Aorta (tissue), 5 donors: ENCODE measurements around the gene CLCN3. TPM values are rescaled to one million over a fixed set of nuclear protein-coding genes. Genes with fewer than 3 reads are reported as not detected.
A peak's percentile ranks its signal among the peaks of the same experiment; 100 is the strongest.
"Not testable (repeated sequence)": the region's sequence is repeated elsewhere in the genome, so short reads cannot be mapped to it uniquely, and the experiment has no call there.

ENCODE experiments used
- ATAC-seq: fragments of 200-7000 bp; cut with Tn5 transposase; one replicate; pipeline ENCODE4 v1.9.1; 2022; ENCODE audit warnings: moderate library complexity; ENCODE audit not compliant: low FRiP score
- DNase-seq, 2 donors: peaks; one replicate each; pipeline ENCODE4 v3.0.0-alpha.2; 2020
- H3K27ac ChIP-seq, 2 donors: one replicate each; pipeline ENCODE4 v1.5.1; 2013; ENCODE audit warnings: low read length in 2 of 2, mild to moderate bottlenecking in 2 of 2, moderate library complexity in 2 of 2, control low read depth in 1 of 2, inconsistent platforms in 1 of 2, low read depth in 1 of 2
- H3K27me3 ChIP-seq, 2 donors: one replicate each; pipeline ENCODE4 v1.6.1; 2013; ENCODE audit warnings: control low read depth in 1 of 2, low read length in 1 of 2, mild to moderate bottlenecking in 1 of 2, moderate library complexity in 1 of 2; ENCODE audit not compliant: insufficient read depth in 2 of 2, control insufficient read depth in 1 of 2
- H3K36me3 ChIP-seq, 2 donors: one replicate each; pipeline ENCODE4 v1.6.1; 2013; ENCODE audit warnings: control low read depth in 1 of 2, low read length in 1 of 2, mild to moderate bottlenecking in 1 of 2; ENCODE audit not compliant: insufficient read depth in 2 of 2, control insufficient read depth in 1 of 2
- H3K4me1 ChIP-seq, 2 donors: one replicate each; pipeline ENCODE4 v1.6.1; 2013; ENCODE audit warnings: low read length in 2 of 2, control low read depth in 1 of 2, mild to moderate bottlenecking in 1 of 2, moderate library complexity in 1 of 2; ENCODE audit not compliant: insufficient read depth in 2 of 2, control insufficient read depth in 1 of 2
- H3K4me3 ChIP-seq, 2 donors: one replicate each; pipeline ENCODE4 v1.5.1; 2013; ENCODE audit warnings: low read length in 2 of 2, control low read depth in 1 of 2, mild to moderate bottlenecking in 1 of 2
- H3K9me3 ChIP-seq: one replicate; pipeline ENCODE4 v1.6.1; 2013; ENCODE audit warnings: mild to moderate bottlenecking, low read length; ENCODE audit not compliant: control insufficient read depth
- WGBS, 2 donors: extraction: QIAGEN DNeasy Blood & Tissue Kit; methylation state at CpG; one replicate each; pipeline ENCODE4 v1.1.7; 2013; 5-methylcytosine and 5-hydroxymethylcytosine counted together
- intact Hi-C, 2 donors: fragments of 100-400 bp; cut with DNase I; formaldehyde crosslinking; loops; one replicate each; pipeline versions ENCODE4 v1.14.2 to v1.15.0; 2022
- long read RNA-seq, 2 donors: library from polyadenylated mRNA; unstranded; transcript quantifications; one replicate each; pipeline ENCODE4 v2.0.0, GENCODE V29; 2020 to 2021
- polyA plus RNA-seq, 2 donors: library from polyadenylated mRNA; stranded (reverse); fragments of 200-250 nt; gene quantifications; one replicate each; pipeline ENCODE4 v1.2.3, GENCODE V29; 2013
- total RNA-seq, 2 donors: library from RNA; stranded (reverse); fragmentation: NEBNext Ultra II Directional; extraction: Animal tissue kit (Norgen Biotek cat#: 25700); gene quantifications; one replicate each; pipeline ENCODE4 v1.2.1, GENCODE V29; 2021
- donor health status: healthy with polysubstance abuse.
- donor health status: Bipolar disorder and iron deficiency.
- donor health status: DM: no; HTN: no; CAD: no.
- donor health status: DM: no; HTN: no; CAD: no.
- donor health status: DM: yes; HTN: yes; CAD: no.

The CLCN3 gene
- total RNA-seq (10 to 100 TPM; 19.1 to 29.1 TPM), polyA plus RNA-seq (1 to 10 TPM; 4.9 to 5.4 TPM)
- long read RNA-seq, donor 1, partial matches to known transcripts: 4 of 6 reads
- long read RNA-seq, donor 1, other reads (novel, unspliced or antisense): 2 of 6 reads
- long read RNA-seq, donor 2, full-length matches to known transcripts: 1 of 11 reads
- long read RNA-seq, donor 2, partial matches to known transcripts: 3 of 11 reads
- long read RNA-seq, donor 2, other reads (novel, unspliced or antisense): 7 of 11 reads

DNA sequence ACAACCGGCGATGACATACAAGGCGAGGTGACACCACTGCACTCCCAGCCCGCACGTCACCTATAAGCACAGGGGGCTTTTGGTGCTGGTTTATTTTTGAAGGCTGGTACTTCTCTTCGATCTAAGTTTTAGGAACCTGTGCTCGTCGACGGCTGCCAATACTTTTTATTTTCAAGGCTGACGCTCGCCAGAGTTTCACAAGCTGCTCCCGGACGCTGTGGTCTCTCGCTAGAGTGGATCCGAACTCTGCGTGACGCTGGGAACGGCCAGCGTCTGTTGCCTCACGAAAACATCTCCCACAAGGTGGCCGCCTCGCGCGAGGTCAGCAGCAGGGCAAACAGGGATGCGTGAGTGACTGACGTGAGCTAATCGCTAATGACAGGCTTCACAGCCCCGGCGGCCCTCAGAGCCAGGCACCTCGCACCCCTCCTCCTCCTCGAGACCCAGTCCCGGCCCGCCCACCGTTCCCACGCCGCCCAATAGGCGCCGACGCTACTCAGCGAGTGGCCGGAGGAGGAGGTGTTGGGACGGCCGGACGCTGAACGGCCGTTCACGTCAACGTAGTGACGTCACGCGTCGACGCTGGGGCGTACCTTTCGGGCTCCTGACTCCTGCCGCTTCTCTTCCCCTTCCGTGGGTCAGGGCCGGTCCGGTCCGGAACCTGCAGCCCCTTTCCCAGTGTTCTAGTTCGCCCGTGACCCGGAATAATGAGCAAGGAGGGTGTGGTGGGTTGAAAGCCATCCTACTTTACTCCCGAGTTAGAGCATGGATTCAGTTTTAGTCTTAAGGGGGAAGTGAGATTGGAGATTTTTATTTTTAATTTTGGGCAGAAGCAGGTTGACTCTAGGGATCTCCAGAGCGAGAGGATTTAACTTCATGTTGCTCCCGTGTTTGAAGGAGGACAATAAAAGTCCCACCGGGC is at the start of gene CLCN3:
CLCN3 (plus strand) TSS at position 621 of the 922 bp plus-strand sequence. CDS start 15,351 bp downstream, outside the sequence.
- Histone ChIP-seq H3K4me1 (peaks cover 0 to 2% of the 10 kb centered on the region in 2 donors), H3K9me3 (no peaks in the 10 kb centered on the region), H3K27ac (peak within 1 kb of the TSS; percentile 14 to 79), H3K27me3 (no peaks in the 10 kb centered on the region), H3K4me3 (peak within 1 kb of the TSS; percentile 73 to 89), H3K36me3 (no peaks in the 10 kb centered on the region)
- ATAC-seq (peak; percentile 100), DNase-seq (peak; percentile 99 to 100)
- WGBS, 2 donors: 0% methylated on average over 60 to 67 of the region's 67 CpGs
- intact Hi-C loops: loop anchor here (5.0 to 10.0 kb wide), 4 partner anchors 37 to 405 kb away; partner anchors contain the start of genes HPF1 (in 2 of the 2) and MFAP3L (in 1 of the 2)

DNA sequence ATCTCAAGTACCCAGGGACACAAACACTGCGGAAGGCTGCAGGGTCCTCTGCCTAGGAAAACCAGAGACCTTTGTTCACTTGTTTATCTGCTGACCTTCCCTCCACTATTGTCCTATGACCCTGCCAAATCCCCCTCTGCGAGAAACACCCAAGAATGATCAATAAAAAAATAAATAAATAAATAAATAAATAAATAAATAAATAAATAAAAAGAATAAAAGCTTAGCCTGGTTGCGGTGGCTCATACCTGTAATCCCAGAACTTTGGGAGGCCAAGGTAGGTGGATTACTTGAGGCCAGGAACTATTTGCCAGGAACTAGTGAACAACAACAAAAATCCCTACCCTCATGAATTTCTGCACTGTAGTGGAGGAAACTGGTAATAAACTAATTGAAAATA is 49.4 kb upstream of the CLCN3 start:
- DNase-seq: not testable (repeated sequence)
- 96 to 100% methylated on average over 1 of the region's 3 CpGs for WGBS, 2 donors

DNA sequence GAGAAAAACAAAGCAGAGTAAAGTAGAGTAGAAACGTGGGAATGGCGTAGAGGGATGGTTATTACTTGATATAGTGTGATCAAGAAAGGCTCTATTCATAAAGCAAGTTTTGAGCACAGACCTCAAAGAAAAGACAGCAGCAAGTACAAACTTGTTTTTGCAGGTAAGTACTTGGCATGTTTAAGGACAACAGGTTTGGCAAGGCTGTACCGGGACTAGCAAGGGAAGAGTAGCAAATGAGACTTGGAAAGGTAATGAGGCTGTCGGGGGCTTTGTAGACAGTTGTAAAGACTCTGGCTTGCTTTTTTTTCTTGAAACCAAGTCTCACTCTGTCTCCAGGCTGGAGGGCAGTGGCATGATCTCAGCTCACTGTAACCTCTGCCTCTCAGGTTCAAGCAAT is 48.9 kb upstream of the CLCN3 start:
- no peaks in the 10 kb centered on the region for H3K27me3 ChIP-seq
- 91 to 97% methylated on average over 4 of the region's 4 CpGs for WGBS, 2 donors
- DNase-seq (no peak), ATAC-seq (no peak)
- intact Hi-C loops: no loop called here
- H3K36me3 ChIP-seq: peaks cover 4 to 6% of the 10 kb centered on the region in 2 donors
- no peaks in the 10 kb centered on the region for H3K4me1 ChIP-seq
- H3K9me3 ChIP-seq: no peaks in the 10 kb centered on the region
- no peak overlapping the region for H3K27ac ChIP-seq
- no peak overlapping the region for H3K4me3 ChIP-seq

More for the DNA sequence above, 49.4 kb upstream of the CLCN3 start:
- intact Hi-C loops, H3K4me3 ChIP-seq, H3K36me3 ChIP-seq, ATAC-seq, H3K27me3 ChIP-seq, H3K27ac ChIP-seq, H3K4me1 ChIP-seq, H3K9me3 ChIP-seq: not testable (repeated sequence)

DNA sequence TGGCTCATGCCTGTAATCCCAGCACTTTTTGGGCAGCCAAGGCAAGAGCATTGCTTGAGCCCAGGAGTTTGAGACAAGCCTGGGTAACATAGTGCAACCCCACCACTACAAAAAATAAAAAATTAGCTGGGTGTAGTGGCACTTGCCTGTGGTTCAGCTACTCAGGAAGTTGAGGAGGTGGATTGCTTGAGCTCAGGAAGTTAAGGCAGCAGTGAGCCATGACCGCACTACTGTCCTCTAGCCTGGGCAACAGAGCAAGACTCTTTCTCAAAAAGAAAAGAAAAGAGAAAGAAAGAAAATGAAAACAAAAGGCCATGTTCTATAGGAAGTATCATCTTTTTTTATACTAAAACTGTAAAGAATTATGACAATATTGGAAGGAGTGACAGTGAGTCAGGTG is 46.5 kb upstream of the CLCN3 start:
- Histone ChIP-seq H3K4me1 (no peaks in the 10 kb centered on the region), H3K27me3 (no peaks in the 10 kb centered on the region), H3K27ac (no peak overlapping the region), H3K36me3 (peaks cover 4 to 6% of the 10 kb centered on the region in 2 donors), H3K4me3 (no peak overlapping the region), H3K9me3 (no peaks in the 10 kb centered on the region)
- whole genome bisulfite sequencing, 2 donors: 100% methylated on average over 1 of the region's 1 CpG
- intact Hi-C loops: no loop called here
- ATAC-seq (no peak), DNase-seq (no peak)

DNA sequence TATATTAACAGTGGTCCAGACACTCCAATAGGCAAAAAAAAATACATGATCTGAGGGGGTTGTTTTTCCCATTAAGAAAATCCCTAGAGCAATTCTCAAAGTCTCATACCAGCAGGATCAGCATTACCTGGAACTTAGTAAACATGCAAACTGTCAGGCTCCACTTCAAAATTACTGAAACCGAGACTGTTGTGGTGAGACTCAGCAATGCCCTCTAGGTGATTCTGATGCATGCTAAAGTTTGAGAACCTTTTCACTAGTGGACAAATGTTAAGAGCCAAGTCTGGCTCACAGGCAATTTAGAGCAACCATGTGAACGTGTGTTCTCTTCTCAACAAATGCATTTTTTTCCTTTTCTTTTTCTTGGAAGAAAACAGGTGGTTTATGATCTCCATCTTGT is 38.2 kb upstream of the CLCN3 start:
- WGBS, 2 donors: 65 to 72% methylated on average over 2 of the region's 2 CpGs
- no peaks in the 10 kb centered on the region for H3K27me3 ChIP-seq
- H3K36me3 ChIP-seq: peaks cover 0 to 2% of the 10 kb centered on the region in 2 donors
- no peak overlapping the region for H3K27ac ChIP-seq
- no peaks in the 10 kb centered on the region for H3K4me1 ChIP-seq
- DNase-seq (no peak), ATAC-seq (no peak)
- H3K9me3 ChIP-seq: no peaks in the 10 kb centered on the region
- intact Hi-C loops: no loop called here
- H3K4me3 ChIP-seq: no peak overlapping the region

DNA sequence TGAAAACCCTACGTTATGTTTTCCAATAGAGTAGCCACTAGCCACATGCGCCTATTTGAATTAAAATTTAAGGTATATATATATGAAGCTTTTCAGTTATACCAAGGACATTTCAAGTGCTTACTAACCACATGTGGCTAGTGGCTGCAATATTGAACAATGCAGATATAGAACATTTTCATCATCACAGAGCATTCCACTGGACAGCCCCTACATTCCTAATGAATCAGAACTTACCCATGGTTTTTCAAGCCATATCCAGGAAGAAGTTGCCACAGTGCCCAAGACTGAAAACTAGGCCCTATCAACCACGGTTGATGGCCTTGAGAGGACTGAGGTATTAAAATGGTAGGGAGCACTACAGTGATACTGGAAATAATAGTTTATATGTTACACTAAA is 37.7 kb upstream of the CLCN3 start:
- ATAC-seq: no peak
- 95 to 98% methylated on average over 3 of the region's 3 CpGs for WGBS, 2 donors
- Histone ChIP-seq H3K27ac (no peak overlapping the region), H3K4me3 (no peak overlapping the region), H3K9me3 (no peaks in the 10 kb centered on the region), H3K4me1 (no peaks in the 10 kb centered on the region), H3K27me3 (no peaks in the 10 kb centered on the region), H3K36me3 (peaks cover 0 to 2% of the 10 kb centered on the region in 2 donors)
- DNase-seq: no peak
- intact Hi-C loops: no loop called here

DNA sequence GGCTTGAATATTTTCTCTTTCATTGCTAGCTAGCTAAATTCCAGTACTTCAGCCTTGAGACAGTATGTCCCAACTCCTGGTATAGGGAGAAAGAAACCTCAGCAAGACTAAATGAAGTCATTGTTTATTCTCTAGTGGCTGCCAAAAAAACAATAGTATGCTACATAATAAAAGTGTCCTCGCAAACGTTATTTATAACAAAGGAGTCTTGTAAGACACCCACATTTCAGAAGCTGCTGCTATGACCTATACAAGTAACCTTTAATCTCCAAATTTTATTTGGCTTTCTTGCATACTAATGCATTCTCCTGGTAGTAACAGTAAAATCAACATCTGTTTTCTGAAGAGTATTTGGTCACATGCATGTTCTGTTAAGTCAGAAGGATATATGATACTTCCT is 36.8 kb upstream of the CLCN3 start:
- H3K27me3 ChIP-seq: no peaks in the 10 kb centered on the region
- ATAC-seq (no peak), DNase-seq (no peak)
- peaks cover 0 to 2% of the 10 kb centered on the region in 2 donors for H3K36me3 ChIP-seq
- H3K4me1 ChIP-seq: no peaks in the 10 kb centered on the region
- intact Hi-C loops: no loop called here
- WGBS, 2 donors: 30 to 40% methylated on average over 2 of the region's 2 CpGs
- H3K9me3 ChIP-seq: no peaks in the 10 kb centered on the region
- H3K4me3 ChIP-seq: no peak overlapping the region
- no peak overlapping the region for H3K27ac ChIP-seq

DNA sequence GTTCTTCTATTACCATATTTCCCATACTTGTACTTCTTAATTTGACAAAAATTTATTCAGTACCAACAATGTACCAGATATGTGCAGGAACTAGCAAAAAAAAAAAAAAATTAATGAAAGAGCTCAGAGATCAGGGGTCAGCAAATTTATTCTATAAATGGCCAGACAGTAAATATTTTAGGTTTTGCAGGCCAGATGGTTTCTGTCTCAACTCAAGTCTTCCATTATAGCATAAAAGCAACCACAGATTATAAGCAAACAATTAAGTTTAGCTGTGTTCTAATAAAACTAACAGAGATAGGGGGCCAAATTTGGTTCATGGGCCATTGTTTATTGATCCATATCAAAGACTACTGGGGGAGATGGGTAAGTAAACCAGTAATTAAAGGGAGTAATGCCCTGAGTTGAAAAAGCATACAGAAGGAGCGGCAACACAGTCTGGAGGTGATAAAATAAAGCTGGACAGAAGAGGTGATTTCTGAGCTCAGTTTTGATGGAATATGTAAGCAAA is 27.3 kb upstream of the CLCN3 start:
- DNase-seq: no peak
- Histone ChIP-seq H3K36me3 (no peaks in the 10 kb centered on the region), H3K27me3 (no peaks in the 10 kb centered on the region), H3K4me1 (no peaks in the 10 kb centered on the region), H3K27ac (no peak overlapping the region), H3K9me3 (no peaks in the 10 kb centered on the region), H3K4me3 (no peak overlapping the region)
- intact Hi-C loops: no loop called here
- WGBS, 2 donors: 95 to 97% methylated on average over 1 of the region's 1 CpG
- ATAC-seq: no peak
